IPS-NIHi7 (cell line): ENCODE results near the gene NGFR.
"Not testable (repeated sequence)": the region's sequence is repeated elsewhere in the genome, so short reads cannot be mapped to it uniquely, and the experiment has no call there.

Source experiments
- DNase-seq: peaks from one replicate; pipeline ENCODE4 v3.0.0; 2012; ENCODE audit warnings: mixed read lengths; ENCODE audit errors: extremely low spot score

NGFR gene

DNA sequence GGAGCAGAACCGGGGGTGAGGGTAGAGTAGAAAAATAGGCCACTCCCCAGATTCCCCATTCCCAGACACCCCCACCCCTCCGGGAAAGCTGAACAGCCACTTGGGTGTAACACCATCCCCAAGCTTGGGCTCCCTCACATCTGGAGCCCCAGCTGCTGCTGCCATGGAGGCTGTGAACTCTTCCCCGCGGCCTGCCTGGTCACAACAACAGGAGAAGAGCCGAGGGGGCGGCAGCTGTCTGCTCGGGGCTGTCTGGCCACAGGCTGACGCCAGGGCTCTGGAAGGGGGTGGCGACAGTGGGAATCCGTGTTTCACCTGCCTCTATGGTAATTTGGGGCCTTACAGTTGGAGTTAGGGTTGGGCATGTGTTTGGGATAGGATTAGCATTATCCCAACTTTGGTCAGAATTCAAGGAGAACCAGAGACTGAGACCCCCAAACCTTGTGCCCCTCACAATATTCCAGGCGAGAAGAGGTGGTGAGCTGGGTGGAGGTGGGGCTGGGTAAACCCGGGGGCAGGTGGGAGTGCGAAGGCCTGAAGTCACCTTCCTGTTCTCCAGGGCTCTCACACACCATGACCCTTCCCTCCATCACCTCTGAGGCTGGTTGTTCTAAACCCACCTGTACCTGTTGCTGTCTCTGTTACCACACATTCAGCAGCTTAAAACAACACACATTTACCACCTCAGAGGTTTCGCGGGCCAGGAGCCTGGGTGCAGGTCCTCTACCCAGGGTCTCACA, 50.9 kb downstream of the NGFR start:
- DNase-seq = peak; percentile 41

GRCh38 chr17:49546546-49547535, 51.7 kb downstream of the NGFR start:
- peak; percentile 10 for DNase-seq

- peak; percentile 6 for DNase-seq
Measured at GRCh38 chr17:49547566-49547965, 52.5 kb downstream of the NGFR start.

- DNase-seq = no peak
Measured at GRCh38 chr17:49548051-49548505, 53.0 kb downstream of the NGFR start.

GRCh38 chr17:49548506-49549310, 53.6 kb downstream of the NGFR start:
- DNase-seq = peak; percentile 83

GRCh38 chr17:49549311-49549605, 54.2 kb downstream of the NGFR start:
- DNase-seq = no peak

DNA sequence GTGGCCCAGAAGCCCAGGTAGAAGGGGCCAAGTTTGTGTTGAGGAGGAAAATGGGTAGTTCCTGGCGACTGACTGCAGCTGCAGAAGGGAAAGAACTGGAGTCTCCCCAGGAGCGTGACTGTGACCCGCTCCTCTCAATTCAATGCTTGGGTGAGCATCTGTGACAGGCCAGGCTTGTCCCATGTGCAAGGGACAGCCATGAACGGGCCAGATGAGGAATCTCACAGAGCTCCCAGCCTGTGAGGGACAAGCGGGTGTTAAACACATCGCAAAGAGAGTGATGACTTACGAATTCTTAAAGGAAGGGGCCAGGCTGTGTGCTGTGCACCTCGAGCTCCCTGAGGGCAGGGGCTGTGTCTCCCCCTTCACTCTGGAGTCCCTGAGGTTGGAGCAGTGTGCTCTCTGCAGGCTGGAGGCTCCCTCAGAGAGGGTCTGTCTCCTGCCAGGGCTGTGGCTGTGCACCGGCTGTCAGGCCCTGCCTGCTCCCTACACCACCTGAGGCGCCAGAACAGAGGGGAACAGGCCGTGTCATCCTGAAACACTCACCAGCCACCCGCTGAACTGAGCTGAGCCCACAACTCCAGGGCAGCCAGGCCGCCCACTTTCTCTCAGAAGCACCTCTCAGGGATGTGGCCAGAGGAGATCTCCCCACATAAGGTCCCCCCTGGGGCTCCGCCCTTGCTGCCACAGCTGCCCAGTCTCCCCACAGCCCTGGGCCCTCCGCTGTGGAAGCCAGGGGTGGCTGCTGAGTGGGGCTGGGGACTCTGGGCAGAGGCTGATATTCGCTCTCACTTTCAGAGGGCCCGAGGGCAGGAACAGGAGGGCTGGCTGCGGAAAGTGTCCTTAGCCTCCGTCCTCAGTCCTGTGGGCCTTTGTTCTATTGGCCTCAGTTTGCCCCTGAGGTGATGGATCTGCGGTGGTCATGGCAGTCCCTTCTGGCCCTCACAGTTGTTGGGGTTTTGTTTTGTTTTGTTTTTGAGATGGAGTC, 54.9 kb downstream of the NGFR start:
- no peak for DNase-seq

GRCh38 chr17:49550764-49551163, 55.7 kb downstream of the NGFR start:
- DNase-seq = not testable (repeated sequence)

DNA sequence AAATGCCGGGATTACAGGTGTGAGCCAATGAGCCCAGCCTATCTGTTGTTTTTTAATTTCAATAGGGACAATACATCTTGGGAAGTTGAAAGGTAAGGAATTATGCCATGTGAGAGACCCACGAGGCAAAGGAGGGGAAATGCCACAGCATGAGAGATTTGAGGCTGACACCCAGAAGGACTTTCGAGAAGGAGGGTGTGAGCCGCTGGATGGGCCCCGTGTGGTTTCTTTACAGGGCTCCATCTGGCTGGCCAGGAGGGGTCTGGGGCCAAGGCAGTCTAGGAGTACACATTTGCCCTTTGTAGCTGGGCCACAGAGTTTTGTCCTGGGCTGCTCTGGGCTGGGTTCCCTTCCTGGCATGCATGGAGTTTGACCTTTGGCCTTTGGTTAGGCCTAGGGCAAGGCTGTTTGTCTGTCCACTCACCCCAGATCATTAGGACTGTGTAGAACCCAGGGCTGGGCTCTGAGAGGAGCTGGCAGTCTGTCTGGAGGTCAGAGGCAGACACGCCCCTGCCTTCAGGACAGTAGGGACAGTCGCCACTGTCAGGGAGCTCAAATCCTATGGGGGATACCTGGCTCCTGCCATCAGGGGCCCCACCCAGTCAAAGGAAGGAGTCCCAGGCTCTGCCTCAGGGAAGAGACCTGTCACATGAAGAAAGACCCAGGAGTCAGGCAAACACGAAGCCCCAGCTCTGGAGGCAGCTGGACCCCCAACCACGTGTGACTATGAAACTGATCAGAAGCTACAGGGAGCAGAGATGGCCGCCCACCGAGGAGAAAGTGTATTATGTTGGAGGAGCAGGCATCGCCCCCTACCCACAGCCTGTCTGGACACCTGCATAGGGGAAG, 56.4 kb downstream of the NGFR start:
- DNase-seq = no peak

GRCh38 chr17:49552070-49552751, 57.1 kb downstream of the NGFR start:
- DNase-seq = no peak

DNA sequence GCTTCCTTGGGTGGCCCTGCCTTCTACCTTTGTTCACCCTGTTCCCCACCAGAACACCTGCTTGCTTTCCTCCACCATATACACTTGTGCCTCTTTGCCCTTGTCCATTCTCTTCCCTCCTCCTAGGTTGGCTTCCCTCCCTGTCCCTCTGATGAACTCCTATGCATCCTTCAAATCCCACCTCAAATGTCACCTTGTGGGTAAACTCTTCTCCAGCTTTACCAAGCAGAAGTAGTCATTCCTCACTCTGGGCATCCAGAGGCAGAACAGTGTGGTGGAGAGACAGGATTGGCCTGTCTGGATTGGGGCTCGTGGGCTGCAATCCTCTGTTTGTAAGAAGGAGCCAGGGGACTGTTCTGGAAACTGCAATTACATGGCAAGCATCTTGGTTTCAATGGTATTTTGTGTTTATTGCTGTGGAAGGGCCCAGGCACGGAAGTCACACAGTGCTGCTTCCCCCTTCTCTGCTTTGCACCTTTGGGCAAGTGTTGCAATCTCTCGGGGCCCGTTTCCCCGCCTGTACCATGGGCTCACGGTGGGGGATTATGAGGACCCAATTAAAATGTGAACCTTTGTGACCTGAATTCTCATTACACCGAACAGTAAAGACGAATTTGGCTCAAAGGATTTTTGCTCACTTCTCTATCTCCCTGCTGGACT, 58.7 kb downstream of the NGFR start:
- no peak for DNase-seq

DNA sequence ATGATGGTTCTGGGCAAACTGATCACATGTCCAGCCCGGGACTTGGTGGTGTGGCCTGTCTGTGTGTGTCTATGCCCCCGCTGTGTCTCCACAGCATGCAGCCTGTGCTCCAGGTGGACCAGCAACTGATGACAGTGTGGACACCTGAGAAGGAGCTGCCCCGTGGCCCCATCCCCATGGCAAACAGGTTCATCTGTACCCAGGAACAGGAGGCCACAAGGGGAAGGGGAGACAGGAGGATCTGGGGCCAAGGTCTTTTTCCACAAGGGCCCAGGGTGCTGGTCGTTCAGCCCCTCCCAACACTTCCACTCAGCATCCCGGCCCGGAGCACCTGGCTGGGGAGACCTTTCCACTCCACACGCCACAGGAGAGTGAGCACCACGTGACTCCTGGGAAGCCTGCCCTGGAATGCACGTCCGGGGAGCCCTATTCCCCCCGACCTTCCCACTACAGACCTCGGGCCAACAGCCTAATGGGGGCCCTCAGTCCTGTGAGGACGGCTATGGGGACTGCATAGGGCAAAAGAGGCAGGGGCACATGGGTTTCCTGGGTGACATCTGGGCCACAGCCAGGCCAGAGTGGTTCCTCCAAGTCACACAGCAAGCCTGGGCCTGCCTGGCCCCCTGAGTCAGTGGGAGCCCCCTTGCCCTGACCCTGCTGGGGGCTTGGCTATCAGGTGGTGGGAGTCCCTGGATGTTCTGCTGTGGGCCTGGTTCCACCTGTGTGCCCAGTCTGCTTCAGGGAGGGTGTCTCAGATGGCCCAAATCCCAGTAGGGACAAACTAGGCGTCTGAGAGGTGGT, 59.8 kb downstream of the NGFR start:
- no peak for DNase-seq

- DNase-seq = no peak
Measured at GRCh38 chr17:49555495-49556222, 60.6 kb downstream of the NGFR start.

- peak; percentile 95 for DNase-seq
Measured at GRCh38 chr17:49556223-49556943, 61.3 kb downstream of the NGFR start.

DNA sequence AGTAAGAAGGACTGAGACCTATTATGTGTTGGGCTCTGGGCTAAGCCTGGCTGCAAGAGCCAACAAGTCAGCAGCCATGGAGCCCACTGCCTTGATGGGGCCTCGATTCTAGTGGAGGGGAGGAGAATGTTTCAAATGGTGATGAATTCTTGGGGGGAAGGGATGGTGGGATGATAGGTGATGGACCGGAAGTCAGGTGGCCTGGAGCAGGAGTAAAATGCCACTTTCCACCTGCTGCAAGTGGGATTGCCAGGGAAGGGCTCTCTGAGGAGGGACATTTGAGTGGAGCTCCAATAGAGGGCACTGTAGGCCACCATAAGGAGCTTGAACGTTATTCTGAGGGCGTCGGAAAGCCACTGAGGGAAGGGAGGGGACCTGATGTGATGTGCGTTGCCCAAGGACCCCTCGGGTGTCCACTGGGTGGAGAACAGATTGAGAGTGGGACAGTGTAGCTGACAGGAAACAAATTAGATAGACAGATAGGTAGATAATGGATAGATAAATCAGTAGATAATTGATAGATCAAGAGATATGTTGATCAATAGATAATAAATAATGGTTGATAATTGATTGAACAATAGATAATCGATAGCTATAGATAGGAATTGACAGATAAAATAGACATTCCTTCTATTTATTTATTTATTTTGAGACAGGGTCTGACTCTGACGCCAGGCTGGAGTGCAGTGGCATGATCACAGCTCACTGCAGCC, 62.4 kb downstream of the NGFR start:
- DNase-seq = peak; percentile 72
